ENCODE data around the gene RAD1.

GRCh38 chr5:34876275-34876674 is 39.0 kb downstream of the RAD1 start:
- TF ChIP-seq CTCF (IDR thresholded peaks at IDR 0.05) (no peak), EP300 (IDR thresholded peaks at IDR 0.05) (no peak)

Data from upper lobe of left lung (tissue), 4 donors.